Ovary (tissue), 3 donors: ENCODE data around the gene COX10.

Source experiments
- POLR2A ChIP-seq: fragments of 450-650 bp; IDR thresholded peaks from one replicate; pipeline ENCODE4 v1.6.1; 2017; ENCODE audit warnings: antibody characterized with exemption, mild to moderate bottlenecking, moderate library complexity
- TF ChIP-seq, protein P1 (sequence below), 3 donors: fragments of 450-650 bp in 2 of 3; fragments of 200-600 bp in 1 of 3; IDR thresholded peaks; one replicate each; pipeline versions ENCODE4 v1.5.1 to v1.8.0; 2016 to 2022; ENCODE audit warnings: antibody characterized with exemption in 3 of 3, mild to moderate bottlenecking in 1 of 3
- donor health status: DM: no; HTN: no; CAD: no.

GRCh38 chr17:14058051-14058450, 11.3 kb upstream of the COX10 start:
- TF ChIP-seq, protein P1, sequence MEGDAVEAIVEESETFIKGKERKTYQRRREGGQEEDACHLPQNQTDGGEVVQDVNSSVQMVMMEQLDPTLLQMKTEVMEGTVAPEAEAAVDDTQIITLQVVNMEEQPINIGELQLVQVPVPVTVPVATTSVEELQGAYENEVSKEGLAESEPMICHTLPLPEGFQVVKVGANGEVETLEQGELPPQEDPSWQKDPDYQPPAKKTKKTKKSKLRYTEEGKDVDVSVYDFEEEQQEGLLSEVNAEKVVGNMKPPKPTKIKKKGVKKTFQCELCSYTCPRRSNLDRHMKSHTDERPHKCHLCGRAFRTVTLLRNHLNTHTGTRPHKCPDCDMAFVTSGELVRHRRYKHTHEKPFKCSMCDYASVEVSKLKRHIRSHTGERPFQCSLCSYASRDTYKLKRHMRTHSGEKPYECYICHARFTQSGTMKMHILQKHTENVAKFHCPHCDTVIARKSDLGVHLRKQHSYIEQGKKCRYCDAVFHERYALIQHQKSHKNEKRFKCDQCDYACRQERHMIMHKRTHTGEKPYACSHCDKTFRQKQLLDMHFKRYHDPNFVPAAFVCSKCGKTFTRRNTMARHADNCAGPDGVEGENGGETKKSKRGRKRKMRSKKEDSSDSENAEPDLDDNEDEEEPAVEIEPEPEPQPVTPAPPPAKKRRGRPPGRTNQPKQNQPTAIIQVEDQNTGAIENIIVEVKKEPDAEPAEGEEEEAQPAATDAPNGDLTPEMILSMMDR (IDR thresholded peaks at IDR 0.05) = no peak
- TF ChIP-seq POLR2A = no peak
